Right lobe of liver (tissue), 6 donors: ENCODE measurements around the gene KRT35. TPM values are rescaled to one million over a fixed set of nuclear protein-coding genes. Genes with fewer than 3 reads are reported as not detected.

Experiments used
- ATAC-seq, 4 donors: fragments of 200-7000 bp; cut with Tn5 transposase; one replicate each; pipeline ENCODE4 v1.9.1; 2020; ENCODE audit warnings: mild to moderate bottlenecking in 4 of 4, moderate library complexity in 4 of 4
- DNase-seq, 3 donors: peaks; one replicate each; pipeline ENCODE4 v3.0.0-alpha.2; 2020
- H3K27ac ChIP-seq, 3 donors: fragments of 200-600 bp; one replicate each; pipeline ENCODE4 v1.8.0; 2022
- H3K27me3 ChIP-seq, 2 donors: fragments of 200-600 bp; one replicate each; pipeline ENCODE4 v1.8.0; 2022
- H3K36me3 ChIP-seq, 4 donors: fragments of 200-600 bp; sonication (generic) in 1 of 4; one replicate each; pipeline versions ENCODE4 v1.5.1 to v1.8.0; 2017 to 2022; ENCODE audit warnings: control low read depth in 1 of 4
- H3K4me1 ChIP-seq, 4 donors: fragments of 200-600 bp; sonication (generic) in 1 of 4; one replicate each; pipeline versions ENCODE4 v1.5.1 to v1.8.0; 2017 to 2022; ENCODE audit warnings: control low read depth in 1 of 4
- H3K4me3 ChIP-seq, 3 donors: fragments of 200-600 bp; one replicate each; pipeline ENCODE4 v1.8.0; 2022
- H3K9me3 ChIP-seq, 4 donors: fragments of 200-600 bp; sonication (generic) in 1 of 4; one replicate each; pipeline versions ENCODE4 v1.5.1 to v1.8.0; 2017 to 2022; ENCODE audit warnings: control low read depth in 1 of 4
- POLR2A ChIP-seq: fragments of 450-650 bp; IDR thresholded peaks from one replicate; pipeline ENCODE4 v1.6.1; 2017; ENCODE audit warnings: antibody characterized with exemption, mild to moderate bottlenecking
- WGBS: methylation state at CpG from one replicate; pipeline ENCODE4 v1.1.6; 2018; ENCODE audit warnings: low coverage, low lambda C conversion rate; ENCODE audit not compliant: insufficient coverage; ENCODE audit errors: missing lambda C conversion rate; 5-methylcytosine and 5-hydroxymethylcytosine counted together
- intact Hi-C, 2 donors: fragments of 100-400 bp; cut with DNase I; formaldehyde crosslinking; loops; one replicate each; pipeline versions ENCODE4 v1.11.2 to v1.14.1; 2022
- total RNA-seq, 6 experiments: library from RNA; depleted of rRNA in 2 of 6; stranded (reverse); fragments of >200 nt in 2 of 6; fragmentation: NEBNext Ultra II Directional in 3 of 6; extraction: Animal tissue kit (Norgen Biotek cat#: 25700) in 3 of 6; gene quantifications; one replicate each; pipeline versions ENCODE4 v1.1.0 to v1.2.4, GENCODE V29; 2016 to 2023
- TF ChIP-seq, protein P1 (sequence below), 4 donors: fragments of 200-600 bp in 3 of 4; fragments of 450-650 bp in 1 of 4; IDR thresholded peaks; one replicate each; pipeline versions ENCODE4 v1.5.1 to v1.8.0; 2016 to 2022; ENCODE audit warnings: antibody characterized with exemption in 4 of 4, mild to moderate bottlenecking in 2 of 4
- donor health status: DM: no; HTN: yes; CAD: no.
- donor health status: DM: no; HTN: no; CAD: no.
- donor health status: DM: no; HTN: no; CAD: no.
- donor health status: DM: no; HTN: yes; CAD: no.
- donor health status: DM: no; HTN: yes; CAD: no.

Gene KRT35
- total RNA-seq, 6 experiments from 2014 or later: not detected

DNA sequence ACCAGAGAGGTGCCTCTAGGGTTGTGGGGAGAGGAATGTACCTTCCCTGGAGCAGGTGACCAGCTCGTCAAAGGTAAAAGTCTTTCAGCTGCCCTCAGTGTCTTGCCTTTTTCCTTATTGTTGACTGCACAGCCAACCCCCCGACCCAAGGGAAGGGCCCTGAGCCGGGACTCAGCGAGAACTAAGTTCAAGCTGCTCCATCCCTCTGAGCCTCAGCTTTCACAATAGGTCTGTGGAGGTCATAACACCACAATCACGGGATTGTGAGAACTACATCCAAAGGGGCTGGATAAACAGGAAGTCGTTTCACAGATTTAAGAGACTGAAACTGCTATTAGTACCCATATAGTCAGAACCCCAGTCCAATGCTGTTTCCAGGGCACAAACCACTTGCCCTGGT lies 11.4 kb upstream of the KRT35 start:
- intact Hi-C loops: no loop called here
- Histone ChIP-seq H3K9me3 (no peaks in the 10 kb centered on the region), H3K4me3 (no peak overlapping the region), H3K27ac (no peak overlapping the region), H3K27me3 (no peaks in the 10 kb centered on the region), H3K4me1 (no peaks in the 10 kb centered on the region), H3K36me3 (no peaks in the 10 kb centered on the region)
- ATAC-seq: peak; percentile 34 to 55 (median 48)
- TF ChIP-seq POLR2A: no peak
- TF ChIP-seq, protein P1, sequence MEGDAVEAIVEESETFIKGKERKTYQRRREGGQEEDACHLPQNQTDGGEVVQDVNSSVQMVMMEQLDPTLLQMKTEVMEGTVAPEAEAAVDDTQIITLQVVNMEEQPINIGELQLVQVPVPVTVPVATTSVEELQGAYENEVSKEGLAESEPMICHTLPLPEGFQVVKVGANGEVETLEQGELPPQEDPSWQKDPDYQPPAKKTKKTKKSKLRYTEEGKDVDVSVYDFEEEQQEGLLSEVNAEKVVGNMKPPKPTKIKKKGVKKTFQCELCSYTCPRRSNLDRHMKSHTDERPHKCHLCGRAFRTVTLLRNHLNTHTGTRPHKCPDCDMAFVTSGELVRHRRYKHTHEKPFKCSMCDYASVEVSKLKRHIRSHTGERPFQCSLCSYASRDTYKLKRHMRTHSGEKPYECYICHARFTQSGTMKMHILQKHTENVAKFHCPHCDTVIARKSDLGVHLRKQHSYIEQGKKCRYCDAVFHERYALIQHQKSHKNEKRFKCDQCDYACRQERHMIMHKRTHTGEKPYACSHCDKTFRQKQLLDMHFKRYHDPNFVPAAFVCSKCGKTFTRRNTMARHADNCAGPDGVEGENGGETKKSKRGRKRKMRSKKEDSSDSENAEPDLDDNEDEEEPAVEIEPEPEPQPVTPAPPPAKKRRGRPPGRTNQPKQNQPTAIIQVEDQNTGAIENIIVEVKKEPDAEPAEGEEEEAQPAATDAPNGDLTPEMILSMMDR (IDR thresholded peaks at IDR 0.05): no peak
- DNase-seq: no peak
- 12% methylated on average over 6 of the region's 6 CpGs for WGBS

DNA sequence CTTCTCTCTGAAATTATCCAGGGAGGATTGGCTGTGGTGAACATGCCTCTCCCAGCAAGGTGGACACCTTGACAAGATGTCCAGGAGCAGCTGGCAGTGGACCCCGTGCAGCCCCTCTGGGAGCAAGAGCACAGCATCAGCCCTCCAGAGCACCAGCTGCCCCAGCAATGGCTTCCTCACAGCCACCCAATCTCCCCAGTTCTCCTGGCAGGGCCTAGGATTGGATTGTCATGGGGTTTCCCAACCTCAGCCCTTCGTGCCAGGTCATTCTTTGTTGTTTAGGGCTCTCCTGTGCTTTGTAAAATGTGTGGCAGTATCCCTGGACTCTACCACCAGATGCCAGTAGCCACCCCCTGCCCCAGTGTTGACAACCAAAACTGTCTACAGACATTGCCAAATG lies 10.5 kb upstream of the KRT35 start:
- no peaks in the 10 kb centered on the region for H3K27me3 ChIP-seq
- H3K9me3 ChIP-seq: no peaks in the 10 kb centered on the region
- intact Hi-C loops: no loop called here
- 40% methylated on average over 1 of the region's 2 CpGs for WGBS
- TF ChIP-seq POLR2A: no peak
- TF ChIP-seq, protein P1 (IDR thresholded peaks at IDR 0.05): no peak
- ATAC-seq (no peak), DNase-seq (no peak)
- no peak overlapping the region for H3K4me3 ChIP-seq
- H3K36me3 ChIP-seq: no peaks in the 10 kb centered on the region
- no peaks in the 10 kb centered on the region for H3K4me1 ChIP-seq
- no peak overlapping the region for H3K27ac ChIP-seq

DNA sequence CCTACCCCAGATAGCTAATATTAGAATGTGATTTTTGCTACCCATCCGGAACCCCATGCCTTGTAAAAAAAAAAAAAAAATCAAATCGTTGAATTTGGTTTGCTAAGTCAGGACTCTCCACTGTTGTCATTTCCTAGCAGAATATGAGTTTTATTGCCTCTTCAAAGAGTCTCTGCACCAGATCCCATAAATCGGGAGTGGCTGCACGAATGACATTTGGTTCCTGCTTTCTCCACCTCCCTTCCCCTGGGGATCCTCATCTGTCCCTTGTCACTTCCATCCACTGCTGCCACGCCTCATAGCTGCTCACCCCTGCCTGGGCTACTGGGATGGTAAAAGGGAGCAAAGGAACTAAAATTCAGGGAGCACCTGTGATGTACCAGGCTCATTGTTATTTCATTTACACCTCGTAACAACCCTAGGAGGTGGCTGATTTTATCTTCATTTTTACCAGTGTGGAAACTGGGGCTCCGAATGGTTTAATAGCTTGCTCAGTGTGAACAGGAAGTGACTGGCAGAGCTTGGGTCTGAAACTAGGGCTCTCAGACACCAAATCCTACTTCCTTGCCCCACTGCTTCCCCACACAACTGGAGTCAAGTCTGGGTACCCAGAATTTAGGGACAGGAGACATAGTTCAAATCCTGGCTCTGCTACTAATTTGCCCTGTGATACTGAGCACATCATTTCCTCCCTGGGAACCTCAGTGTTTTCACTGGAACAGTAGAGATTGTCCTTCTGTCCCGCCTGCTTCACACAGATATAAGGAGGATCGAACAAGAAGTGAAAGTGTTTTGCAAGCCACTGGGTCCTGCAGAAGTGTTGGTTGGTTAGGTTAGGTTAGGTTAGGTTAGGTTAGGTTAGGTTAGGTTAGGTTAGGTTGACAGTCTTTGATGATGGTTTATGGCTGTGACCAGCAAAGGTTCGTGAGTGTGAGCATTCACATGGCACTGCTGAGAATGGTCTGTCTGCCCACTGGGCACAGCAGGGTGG lies 9.3 kb upstream of the KRT35 start:
- no peaks in the 10 kb centered on the region for H3K4me1 ChIP-seq
- no peak overlapping the region for H3K27ac ChIP-seq
- intact Hi-C loops: no loop called here
- H3K36me3 ChIP-seq: no peaks in the 10 kb centered on the region
- no peaks in the 10 kb centered on the region for H3K27me3 ChIP-seq
- 44% methylated on average over 10 of the region's 10 CpGs for WGBS
- ATAC-seq (peak in 1 of 4 donors; percentile 36), DNase-seq (no peak)
- no peaks in the 10 kb centered on the region for H3K9me3 ChIP-seq
- TF ChIP-seq, protein P1 (IDR thresholded peaks at IDR 0.05): no peak
- no peak for TF ChIP-seq POLR2A
- no peak overlapping the region for H3K4me3 ChIP-seq

GRCh38 chr17:41489531-41489930 lies 8.6 kb upstream of the KRT35 start, which contains the start of gene KRT36:
TSS of gene KRT36 (minus strand) at chr17:41489910. CDS start at chr17:41489864, 46 bp downstream.
- Histone ChIP-seq H3K27me3 (no peaks in the 10 kb centered on the region), H3K9me3 (no peaks in the 10 kb centered on the region), H3K36me3 (no peaks in the 10 kb centered on the region), H3K4me3 (no peak within 1 kb of the TSS), H3K4me1 (no peaks in the 10 kb centered on the region), H3K27ac (no peak within 1 kb of the TSS)
- ATAC-seq (no peak), DNase-seq (no peak)
- no peak for TF ChIP-seq POLR2A
- TF ChIP-seq, protein P1 (IDR thresholded peaks at IDR 0.05): no peak
- intact Hi-C loops: no loop called here
- no CpG with 5 or more reads among the region's 12 CpGs for WGBS
